ENCODE results near the gene SCML2.
"Not testable (repeated sequence)": the region's sequence is repeated elsewhere in the genome, so short reads cannot be mapped to it uniquely, and the experiment has no call there.

SCML2 gene

DNA sequence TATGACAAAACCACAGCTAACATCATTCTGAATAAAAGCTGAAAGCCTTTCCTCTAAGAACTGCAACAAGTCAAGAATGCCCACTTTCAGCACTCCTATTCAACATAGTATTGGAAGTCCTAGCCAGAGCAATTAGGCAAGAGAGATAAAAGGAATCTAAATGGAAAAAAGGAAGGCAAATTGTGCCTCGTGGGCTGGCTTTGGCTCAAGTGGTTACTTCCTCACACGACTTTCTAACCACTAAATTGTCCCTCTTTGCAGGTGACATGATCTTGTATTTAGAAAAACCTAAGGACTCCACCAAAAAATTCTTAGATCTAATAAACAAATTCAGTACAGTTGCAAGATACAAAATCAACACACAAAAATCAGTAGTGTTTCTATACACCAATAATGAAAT is 57.2 kb downstream of the SCML2 start:
- DNase-seq (ENCODE audit: insufficient read length, low spot score) = no peak
- no peak for FAIRE-seq
- no peak for TF ChIP-seq POLR2A (IDR thresholded peaks at IDR 0.05; ENCODE audit: low read depth, low read length)

DNA sequence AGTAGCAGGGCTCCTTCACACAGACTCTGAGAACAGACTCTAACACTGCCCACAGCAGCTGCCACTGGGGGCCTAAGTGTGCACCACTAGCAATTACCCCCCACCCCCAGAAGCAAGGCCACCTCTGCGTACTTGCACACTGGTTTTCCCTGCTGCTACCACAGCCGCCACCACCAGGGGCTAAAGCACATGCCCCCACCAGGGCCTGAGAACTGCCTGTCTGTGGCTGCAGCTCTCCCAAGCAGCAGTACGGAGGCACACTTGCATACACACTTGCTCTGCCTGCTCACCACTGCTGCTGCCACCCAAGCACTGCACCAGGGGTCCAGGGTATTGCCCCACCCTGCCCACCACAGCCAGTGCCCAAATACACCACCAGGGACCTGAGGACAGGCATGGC is 59.6 kb downstream of the SCML2 start:
- DNase-seq (ENCODE audit: insufficient read length, low spot score) (no peak), FAIRE-seq (no peak)
- TF ChIP-seq POLR2A (IDR thresholded peaks at IDR 0.05; ENCODE audit: low read depth, low read length) = no peak

DNA sequence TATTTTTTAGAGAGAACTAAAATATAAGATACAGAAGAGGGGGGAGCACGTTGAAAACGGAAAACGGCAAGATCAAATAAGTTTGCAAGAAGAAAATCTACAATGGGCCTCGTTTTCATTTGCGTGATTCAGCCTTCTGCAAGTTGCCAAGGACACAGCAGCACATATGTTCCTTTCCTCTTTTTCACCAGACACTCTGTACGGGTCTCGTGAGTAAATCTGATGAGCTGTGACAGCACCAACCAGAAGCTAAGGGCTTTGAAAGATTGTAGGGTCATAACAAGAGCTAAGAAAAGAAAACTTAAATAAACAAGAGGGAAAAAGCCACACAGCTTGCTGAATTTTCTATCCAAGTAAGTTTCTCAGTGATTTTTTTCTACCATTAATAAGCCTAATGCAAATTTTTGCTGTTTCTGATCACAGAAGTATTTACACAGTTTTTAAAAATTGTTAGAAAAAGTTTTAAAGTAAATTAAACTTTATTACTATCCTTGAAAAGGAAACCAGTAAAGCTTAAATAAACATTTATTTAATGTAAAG is 63.4 kb downstream of the SCML2 start:
- DNase-seq (ENCODE audit: insufficient read length, low spot score) (no peak), FAIRE-seq (no peak)
- no peak for TF ChIP-seq POLR2A (IDR thresholded peaks at IDR 0.05; ENCODE audit: low read depth, low read length)

DNA sequence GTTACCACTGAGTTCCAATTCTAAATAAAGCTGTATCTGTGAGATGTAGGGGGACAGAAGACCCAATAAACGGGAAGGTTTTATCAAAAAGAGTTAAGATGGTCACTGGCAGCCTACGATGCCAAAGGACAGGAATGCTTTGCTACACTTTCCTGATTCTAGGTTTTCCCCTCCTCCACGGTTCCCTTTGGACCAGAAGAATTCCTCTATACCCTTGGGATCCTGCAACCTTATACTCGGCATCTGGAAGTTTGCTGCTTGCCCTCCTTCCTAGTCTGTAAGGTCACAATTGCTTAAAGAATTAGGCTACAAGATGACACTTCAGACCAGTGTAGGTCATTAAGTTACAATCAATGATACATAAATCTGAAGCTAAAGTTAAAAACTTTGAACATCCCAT is 64.3 kb downstream of the SCML2 start:
- TF ChIP-seq POLR2A (IDR thresholded peaks at IDR 0.05; ENCODE audit: low read depth, low read length) = no peak
- FAIRE-seq = no peak
- DNase-seq (ENCODE audit: insufficient read length, low spot score) = no peak

DNA sequence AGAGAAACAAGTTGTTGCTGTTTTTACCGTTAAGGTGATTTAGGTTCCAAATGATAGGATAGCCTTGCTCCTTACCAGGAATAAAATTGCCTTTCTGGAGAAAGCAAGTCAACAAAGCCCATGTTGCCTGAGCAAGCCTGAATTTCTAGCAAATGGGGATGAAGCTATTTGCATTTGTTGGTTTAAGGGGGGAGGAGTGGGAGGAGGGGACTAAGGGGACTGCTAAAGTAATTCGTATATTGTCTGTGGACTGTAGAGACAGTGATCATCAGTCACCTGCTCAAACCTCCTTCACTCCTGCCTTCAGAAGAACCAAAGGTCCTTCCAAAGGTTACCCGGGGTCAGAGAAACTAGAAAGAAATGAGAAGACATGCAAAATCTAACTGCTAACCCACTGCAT is 65.8 kb downstream of the SCML2 start:
- FAIRE-seq (no peak), DNase-seq (ENCODE audit: insufficient read length, low spot score) (no peak)

DNA sequence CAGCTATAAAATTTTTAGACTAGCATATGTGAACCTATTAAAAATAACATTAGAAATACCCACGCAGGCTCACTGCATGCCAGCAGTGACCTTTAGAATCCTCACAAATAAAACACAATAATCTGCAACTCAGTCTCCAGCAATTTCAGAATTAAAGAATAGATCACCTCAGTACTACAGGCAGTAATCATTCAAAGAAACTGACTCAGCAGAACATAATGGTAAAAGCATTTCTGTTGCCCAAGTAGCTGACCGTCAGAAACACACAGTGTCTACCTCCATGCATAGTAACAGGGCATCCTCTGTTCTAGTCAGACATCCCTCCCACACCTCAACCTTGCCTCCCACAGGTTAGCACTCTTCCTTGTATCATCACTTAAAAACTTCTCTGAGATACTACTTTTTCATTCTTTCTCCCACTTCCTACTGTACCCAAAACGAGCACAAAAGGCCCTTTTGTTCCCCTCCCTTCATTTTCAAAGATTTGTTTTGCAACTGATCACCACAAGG is 68.1 kb downstream of the SCML2 start:
- FAIRE-seq (no peak), DNase-seq (ENCODE audit: insufficient read length, low spot score) (no peak)
- TF ChIP-seq POLR2A (IDR thresholded peaks at IDR 0.05; ENCODE audit: low read depth, low read length) = no peak

More for the DNA sequence above, 65.8 kb downstream of the SCML2 start:
- TF ChIP-seq POLR2A (IDR thresholded peaks at IDR 0.05; ENCODE audit: low read depth, low read length) = no peak

DNA sequence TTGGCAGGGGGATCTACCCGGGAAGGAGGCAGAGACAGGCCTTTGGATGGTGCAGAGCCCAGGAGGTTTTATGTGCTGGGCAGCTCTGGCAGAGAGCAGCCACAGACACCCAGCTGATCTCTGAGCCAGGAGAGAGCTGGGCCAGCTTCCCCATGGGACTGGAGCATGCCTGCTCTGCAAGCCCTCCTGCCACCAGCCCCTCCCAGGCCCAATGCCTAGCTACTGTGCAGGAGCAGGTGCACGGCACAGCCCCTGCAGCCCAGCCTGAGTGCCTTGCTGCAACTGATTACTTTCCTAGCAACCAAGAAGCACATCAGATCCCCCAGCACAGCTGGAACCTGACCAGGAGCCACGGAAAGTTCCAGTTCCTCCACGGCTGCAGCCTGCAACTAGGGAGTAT is 76.0 kb downstream of the SCML2 start:
- no peak for TF ChIP-seq POLR2A (IDR thresholded peaks at IDR 0.05; ENCODE audit: low read depth, low read length)
- FAIRE-seq = no peak
- no peak for DNase-seq (ENCODE audit: insufficient read length, low spot score)

DNA sequence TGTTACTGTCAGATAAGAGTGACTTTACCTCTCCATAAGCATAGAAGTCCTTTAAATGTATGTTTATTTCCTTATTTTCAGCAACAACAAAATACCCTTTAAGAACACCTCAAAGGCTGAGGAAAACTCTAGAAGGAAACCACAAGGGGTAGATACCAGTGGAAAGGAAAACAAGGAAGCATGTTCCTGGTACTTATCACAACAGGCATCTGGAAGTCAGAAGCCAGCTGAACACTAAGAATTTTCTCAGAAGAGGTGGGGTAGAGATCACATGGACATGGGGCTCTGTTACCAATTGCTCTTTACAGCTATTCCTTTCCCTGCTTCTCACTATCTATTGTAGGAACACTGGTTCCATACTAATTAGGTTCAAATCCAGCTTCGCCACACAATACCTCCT is 82.3 kb downstream of the SCML2 start:
- no peak for FAIRE-seq
- DNase-seq (ENCODE audit: insufficient read length, low spot score) = no peak
- no peak for TF ChIP-seq POLR2A (IDR thresholded peaks at IDR 0.05; ENCODE audit: low read depth, low read length)

DNA sequence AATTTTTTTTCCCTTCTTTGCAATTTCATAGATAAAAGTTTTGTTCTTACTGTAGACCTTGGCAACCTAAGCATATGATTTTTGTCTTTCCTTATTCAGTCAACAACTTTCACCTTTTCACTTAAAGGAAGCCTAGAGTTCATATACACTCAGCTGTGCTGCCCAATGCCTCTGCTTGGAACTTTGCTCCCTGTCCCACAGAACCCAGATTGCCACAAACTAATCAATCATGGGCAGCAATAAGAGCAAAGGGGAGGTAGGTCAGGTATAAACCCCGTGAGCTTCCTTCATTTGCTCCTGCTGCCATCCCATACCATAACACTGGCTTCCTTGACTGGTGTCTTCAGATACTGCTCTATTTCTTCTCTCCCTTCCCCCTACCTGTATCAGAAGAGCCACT is 82.8 kb downstream of the SCML2 start:
- FAIRE-seq (no peak), DNase-seq (ENCODE audit: insufficient read length, low spot score) (no peak)
- TF ChIP-seq POLR2A (IDR thresholded peaks at IDR 0.05; ENCODE audit: low read depth, low read length) = no peak

DNA sequence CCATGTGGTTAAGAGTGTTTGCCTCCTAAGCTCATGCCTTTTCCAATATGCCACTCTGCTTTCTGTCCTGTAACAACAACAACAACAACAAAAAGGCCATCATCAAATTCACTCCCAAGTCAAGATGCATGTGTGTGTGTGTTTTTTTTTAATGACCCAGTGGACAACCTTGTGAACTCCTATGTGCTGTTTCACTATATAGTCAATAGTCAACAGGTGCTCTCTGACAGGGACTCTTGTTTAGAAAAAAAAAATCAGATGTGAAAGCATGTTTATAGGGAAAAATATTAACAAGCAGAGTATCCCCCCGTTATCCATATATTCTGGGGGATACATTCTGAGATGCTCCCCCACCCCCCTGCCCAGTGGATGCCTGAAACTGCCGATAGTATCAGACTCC is 83.2 kb downstream of the SCML2 start:
- DNase-seq (ENCODE audit: insufficient read length, low spot score) (no peak), FAIRE-seq (no peak)
- TF ChIP-seq POLR2A (IDR thresholded peaks at IDR 0.05; ENCODE audit: low read depth, low read length) = no peak

DNA sequence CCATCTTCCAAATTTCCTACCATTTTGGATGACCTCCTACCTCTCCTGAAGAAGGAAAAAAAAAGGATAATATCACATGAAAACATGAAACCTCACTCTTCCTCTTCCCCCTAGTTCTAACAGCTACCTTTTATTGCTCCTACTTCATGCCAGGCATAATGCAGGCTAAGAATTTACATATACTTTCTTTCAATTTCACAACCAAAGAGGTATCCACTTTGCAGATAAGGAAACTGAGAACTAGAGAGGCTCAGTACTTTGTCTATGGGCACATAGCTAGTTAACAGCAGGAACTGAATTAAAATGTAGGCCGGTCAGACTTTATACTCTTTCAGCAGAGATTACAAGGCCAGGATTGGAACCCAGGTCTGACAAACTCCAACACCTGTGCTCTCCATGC is 99.4 kb downstream of the SCML2 start:
- DNase-seq (ENCODE audit: insufficient read length, low spot score) (no peak), FAIRE-seq (no peak)
- no peak for TF ChIP-seq POLR2A (IDR thresholded peaks at IDR 0.05; ENCODE audit: low read depth, low read length)

DNA sequence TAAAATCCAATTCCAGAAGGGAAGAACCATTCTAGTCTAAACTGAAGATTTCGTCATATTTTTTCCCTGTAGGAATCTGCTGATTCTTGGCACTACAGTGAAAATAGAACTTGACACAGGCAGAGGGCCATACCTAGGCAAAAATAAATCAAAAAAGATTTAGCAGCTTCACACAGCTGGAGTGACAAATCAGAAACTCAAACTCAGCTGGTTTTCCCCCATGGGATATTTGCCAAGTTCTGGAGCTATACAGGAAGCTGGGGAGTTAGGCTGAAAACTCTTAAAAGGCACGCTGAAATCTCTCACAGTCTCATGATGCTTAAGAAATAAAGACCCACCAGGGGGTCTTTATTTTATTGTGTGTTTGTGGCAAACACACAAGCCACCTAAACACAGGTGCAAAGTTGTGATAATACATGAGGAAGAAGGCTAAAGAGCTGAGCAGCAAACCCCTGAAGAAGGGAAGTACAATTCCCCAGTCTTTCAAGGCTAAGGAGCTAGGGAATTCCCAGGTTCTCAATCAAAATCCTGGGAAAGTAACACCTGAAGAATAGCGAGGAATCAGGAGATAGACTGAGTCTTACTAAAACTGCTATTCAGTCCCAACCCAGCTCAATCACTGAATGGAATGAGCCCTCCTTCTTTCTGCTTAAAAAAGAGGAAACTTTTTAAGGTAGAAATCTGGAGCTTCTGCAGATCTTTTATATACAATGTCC is 101.7 kb downstream of the SCML2 start:
- no peak for FAIRE-seq
- no peak for TF ChIP-seq POLR2A (IDR thresholded peaks at IDR 0.05; ENCODE audit: low read depth, low read length)
- DNase-seq (ENCODE audit: insufficient read length, low spot score) = no peak

DNA sequence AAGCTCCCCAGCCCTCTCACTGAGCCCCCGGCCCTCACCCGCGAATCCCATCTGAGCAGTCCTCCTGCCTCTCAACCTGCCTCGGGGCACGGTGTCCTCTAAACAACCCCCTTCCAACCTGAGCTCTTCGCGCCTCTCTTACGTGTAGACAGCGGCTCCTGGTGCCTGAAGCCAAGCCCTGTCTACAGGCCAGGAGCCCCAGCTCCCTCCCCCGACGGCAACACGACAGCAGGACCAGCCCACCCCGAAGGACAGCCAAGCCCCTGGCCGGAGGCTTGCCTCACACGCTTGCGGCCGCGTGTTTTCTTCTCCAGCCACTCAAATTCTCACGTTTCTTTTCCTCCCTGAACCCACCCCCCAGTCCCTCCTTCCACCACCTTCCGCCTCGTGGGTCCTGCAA is 124.8 kb downstream of the SCML2 start:
- not testable (repeated sequence) for FAIRE-seq; DNase-seq (ENCODE audit: insufficient read length, low spot score)

DNA sequence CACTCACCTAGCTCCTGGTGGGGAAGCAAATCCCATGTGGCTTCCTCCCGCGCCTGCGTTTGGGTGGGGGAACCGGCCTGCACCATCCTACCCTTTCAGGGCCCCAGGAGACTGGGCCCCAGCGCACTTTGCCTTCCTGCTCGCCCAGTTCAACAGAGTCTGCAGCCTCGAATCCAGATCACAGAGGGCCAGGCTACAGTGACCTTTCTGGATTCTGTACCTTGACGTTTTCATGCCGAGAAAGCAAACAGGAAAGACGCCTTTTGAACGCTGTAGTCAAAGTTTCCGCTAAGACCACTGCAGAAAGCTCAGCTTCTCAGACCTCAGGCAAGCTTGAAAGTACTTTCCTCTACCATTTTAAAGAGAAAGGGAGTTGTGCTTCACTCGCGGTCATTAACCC is 126.4 kb downstream of the SCML2 start:
- no peak for TF ChIP-seq POLR2A (IDR thresholded peaks at IDR 0.05; ENCODE audit: low read depth, low read length)
- no peak for DNase-seq (ENCODE audit: insufficient read length, low spot score)
- no peak for FAIRE-seq

DNA sequence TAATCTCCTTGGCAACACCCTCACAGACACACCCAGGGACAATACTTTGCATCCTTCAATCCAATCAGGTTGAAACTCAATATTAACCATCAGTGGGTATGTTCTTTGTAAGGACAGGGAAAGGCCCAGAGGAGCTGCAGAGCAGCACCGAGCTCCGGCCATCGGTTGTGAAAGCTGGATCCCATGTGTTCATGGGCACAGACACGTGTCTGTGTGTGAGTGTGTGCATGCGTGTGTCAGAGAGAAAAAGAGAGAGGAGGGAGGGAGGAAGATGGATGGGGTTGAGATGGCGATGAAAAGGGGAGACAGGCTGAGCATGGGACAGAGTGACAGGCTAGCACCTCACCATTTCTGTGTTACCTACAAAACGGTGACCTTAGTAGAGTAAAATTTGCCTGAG is 127.0 kb downstream of the SCML2 start:
- TF ChIP-seq POLR2A (IDR thresholded peaks at IDR 0.05; ENCODE audit: low read depth, low read length) = no peak
- FAIRE-seq = no peak
- DNase-seq (ENCODE audit: insufficient read length, low spot score) = no peak
